Keratinocyte (primary cell): ENCODE results near the gene PCDHA7. TPM values are rescaled to one million over a fixed set of nuclear protein-coding genes. Genes with fewer than 3 reads are reported as not detected.

Source experiments
- DNase-seq: peaks from one replicate; pipeline ENCODE4 v3.0.0-alpha.2; 2011; ENCODE audit warnings: low read depth, missing footprints, low spot score
- FAIRE-seq: peaks from 2 replicates; lab custom pipeline; 2011; peaks lifted over from hg19 to GRCh38; lab: Jason Lieb, UNC
- H2AFZ ChIP-seq: 2 replicates; pipeline ENCODE4 v1.6.0; 2012; ENCODE audit warnings: low read length, control low read depth, inconsistent platforms; ENCODE audit not compliant: control insufficient read depth
- H3K27ac ChIP-seq: 2 replicates; pipeline ENCODE4 v1.5.1; 2011; ENCODE audit warnings: low read length; ENCODE audit not compliant: control insufficient read depth, insufficient read depth
- H3K27me3 ChIP-seq: 3 replicates; pipeline ENCODE4 v1.6.0; 2011; ENCODE audit warnings: low read length; ENCODE audit not compliant: control insufficient read depth, insufficient read depth; ENCODE audit errors: extremely low read depth
- H3K36me3 ChIP-seq, 2 experiments: 2 replicates in 1 of 2; 3 replicates in 1 of 2; pipeline ENCODE4 v1.5.1; 2011; ENCODE audit warnings: low read length in 2 of 2, mild to moderate bottlenecking in 1 of 2; ENCODE audit not compliant: control insufficient read depth in 2 of 2, insufficient read depth in 2 of 2; ENCODE audit errors: extremely low read depth in 1 of 2
- H3K4me1 ChIP-seq: 3 replicates; pipeline ENCODE4 v1.5.1; 2011; ENCODE audit warnings: low read length; ENCODE audit not compliant: control insufficient read depth, insufficient read depth; ENCODE audit errors: extremely low read depth
- H3K4me2 ChIP-seq: 3 replicates; pipeline ENCODE4 v1.6.0; 2011; ENCODE audit warnings: low read depth, low read length; ENCODE audit not compliant: control insufficient read depth, insufficient read depth; ENCODE audit errors: extremely low read depth
- H3K4me3 ChIP-seq, 3 experiments: fragments of 200-600 bp in 1 of 3; sonication (generic) in 1 of 3; 2 replicates in 2 of 3; 3 replicates in 1 of 3; pipeline ENCODE4 v1.5.1; 2011 to 2016; ENCODE audit warnings: low read length in 3 of 3, mild to moderate bottlenecking in 3 of 3, control low read depth in 2 of 3, inconsistent platforms in 1 of 3, low read depth in 1 of 3, mixed read lengths in 1 of 3, mixed run types in 1 of 3, moderate library complexity in 1 of 3; ENCODE audit not compliant: control insufficient read depth in 2 of 3, insufficient read depth in 2 of 3; ENCODE audit errors: extremely low read depth in 1 of 3
- H3K79me2 ChIP-seq: 2 replicates; pipeline ENCODE4 v1.6.0; 2012; ENCODE audit warnings: low read length; ENCODE audit not compliant: control insufficient read depth, insufficient read depth
- H3K9ac ChIP-seq: 3 replicates; pipeline ENCODE4 v1.6.0; 2011; ENCODE audit warnings: low read length; ENCODE audit not compliant: control insufficient read depth, insufficient read depth; ENCODE audit errors: extremely low read depth
- H3K9me1 ChIP-seq: 3 replicates; pipeline ENCODE4 v1.6.0; 2011; ENCODE audit warnings: low read length; ENCODE audit not compliant: control insufficient read depth, insufficient read depth; ENCODE audit errors: extremely low read depth
- H3K9me3 ChIP-seq: 2 replicates; pipeline ENCODE4 v1.5.1; 2012; ENCODE audit warnings: low read depth, low read length; ENCODE audit not compliant: control insufficient read depth
- H4K20me1 ChIP-seq: 3 replicates; pipeline ENCODE4 v1.6.0; 2011; ENCODE audit warnings: low read length; ENCODE audit not compliant: control insufficient read depth, insufficient read depth; ENCODE audit errors: extremely low read depth
- EZH2 ChIP-seq: IDR thresholded peaks from one replicate; pipeline ENCODE4 v1.6.1; 2012; ENCODE audit warnings: inconsistent platforms, mild to moderate bottlenecking, low read length, moderate library complexity
- dilution Hi-C: fragments of 300-500 bp; cut with MboI; formaldehyde crosslinking; loops from one replicate; pipeline ENCODE4 v1.7.0; 2020; ENCODE audit warnings: low sequenced_read_pairs; ENCODE audit not compliant: extremely low pct_ligation_motif_present
- polyA plus RNA-seq, 5 experiments: library from polyadenylated mRNA; depleted of rRNA in 3 of 5; stranded (reverse) in 3 of 5; stranded (forward) in 1 of 5; unstranded in 1 of 5; fragments of >200 nt; gene quantifications; 1 replicate in 1 of 5; 2 replicates in 3 of 5; 3 replicates in 1 of 5; pipeline versions ENCODE4 v1.2.1 to v1.2.3, GENCODE V29; 2011 to 2012; ENCODE audit warnings: missing spikeins in 2 of 5, low read depth in 1 of 5, low replicate concordance in 1 of 5
- TF ChIP-seq, protein P1 (sequence below), 3 experiments: IDR thresholded peaks in 1 of 3; conservative IDR thresholded peaks in 1 of 3; optimal IDR thresholded peaks in 1 of 3; 2 replicates in 2 of 3; 3 replicates in 1 of 3; pipeline versions ENCODE3 to v1.5.1; 2011; ENCODE audit warnings: low read length in 3 of 3, mild to moderate bottlenecking in 3 of 3, moderate library complexity in 2 of 3, control low read depth in 1 of 3, inconsistent platforms in 1 of 3; ENCODE audit not compliant: insufficient read depth in 2 of 3; ENCODE audit errors: extremely low read depth in 1 of 3

PCDHA7 gene
- polyA plus RNA-seq, 1 donor (not counting 4 experiments of a cell fraction or from before 2014, with no cell fraction given), result 0.04 TPM

DNA sequence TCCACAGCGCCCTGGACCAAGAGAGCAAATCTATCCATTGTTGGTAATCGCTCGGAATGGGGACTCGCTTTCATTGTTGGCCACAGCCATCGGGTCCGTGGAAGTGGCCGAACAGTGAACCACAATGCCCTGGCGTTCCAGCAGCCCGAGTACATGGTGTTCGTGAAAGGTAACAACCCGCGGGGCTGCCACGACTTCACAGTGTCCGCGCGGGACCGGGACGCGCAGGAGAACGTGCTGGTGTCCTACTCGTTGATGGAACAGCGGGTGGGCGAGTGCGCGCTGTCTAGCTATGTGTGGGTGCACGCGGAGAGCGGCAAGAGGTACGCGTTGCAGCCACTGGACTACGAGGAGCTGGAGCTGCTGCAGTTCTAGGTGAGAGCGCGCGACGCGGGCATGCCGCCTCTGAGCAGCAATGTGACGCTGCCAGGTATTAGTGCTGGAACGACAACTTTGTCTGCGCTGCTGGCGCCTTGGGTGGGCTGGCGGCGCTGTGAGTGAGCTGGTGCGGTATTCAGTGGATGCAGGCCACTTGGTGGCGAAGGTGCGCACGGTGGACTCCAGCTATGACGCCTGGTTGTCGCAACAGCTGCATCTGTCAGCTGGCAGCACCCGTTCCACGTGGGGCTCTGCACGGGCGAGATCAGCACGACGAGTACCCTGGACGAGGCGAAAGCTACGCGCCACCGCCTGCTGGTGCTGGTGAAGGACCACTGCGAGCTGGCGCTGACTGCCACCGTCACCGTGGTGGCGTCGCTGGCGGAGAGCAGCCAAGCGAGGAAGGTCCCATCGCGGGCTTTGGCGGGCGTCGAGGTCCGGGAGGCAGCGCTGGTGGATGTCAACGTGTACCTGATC lies 28.6 kb downstream of the PCDHA7 start:
- no peaks in the 10 kb centered on the region for H4K20me1 ChIP-seq
- dilution Hi-C loops, result no loop called here
- TF ChIP-seq, protein P1, sequence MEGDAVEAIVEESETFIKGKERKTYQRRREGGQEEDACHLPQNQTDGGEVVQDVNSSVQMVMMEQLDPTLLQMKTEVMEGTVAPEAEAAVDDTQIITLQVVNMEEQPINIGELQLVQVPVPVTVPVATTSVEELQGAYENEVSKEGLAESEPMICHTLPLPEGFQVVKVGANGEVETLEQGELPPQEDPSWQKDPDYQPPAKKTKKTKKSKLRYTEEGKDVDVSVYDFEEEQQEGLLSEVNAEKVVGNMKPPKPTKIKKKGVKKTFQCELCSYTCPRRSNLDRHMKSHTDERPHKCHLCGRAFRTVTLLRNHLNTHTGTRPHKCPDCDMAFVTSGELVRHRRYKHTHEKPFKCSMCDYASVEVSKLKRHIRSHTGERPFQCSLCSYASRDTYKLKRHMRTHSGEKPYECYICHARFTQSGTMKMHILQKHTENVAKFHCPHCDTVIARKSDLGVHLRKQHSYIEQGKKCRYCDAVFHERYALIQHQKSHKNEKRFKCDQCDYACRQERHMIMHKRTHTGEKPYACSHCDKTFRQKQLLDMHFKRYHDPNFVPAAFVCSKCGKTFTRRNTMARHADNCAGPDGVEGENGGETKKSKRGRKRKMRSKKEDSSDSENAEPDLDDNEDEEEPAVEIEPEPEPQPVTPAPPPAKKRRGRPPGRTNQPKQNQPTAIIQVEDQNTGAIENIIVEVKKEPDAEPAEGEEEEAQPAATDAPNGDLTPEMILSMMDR (optimal IDR thresholded peaks at IDR 0.05 in 1 of 3, IDR thresholded peaks at IDR 0.05 in 1 of 3, conservative IDR thresholded peaks at IDR 0.05 in 1 of 3; ENCODE audit: extremely low read depth in 1 of 3, insufficient read depth in 2 of 3, low read length in 3 of 3), result no peak
- no peak for TF ChIP-seq EZH2
- H3K79me2 ChIP-seq, result no peaks in the 10 kb centered on the region
- H3K4me1 ChIP-seq, result no peaks in the 10 kb centered on the region
- DNase-seq, result no peak
- H3K9me3 ChIP-seq, result peaks cover 12% of the 10 kb centered on the region
- H3K27me3 ChIP-seq, result no peaks in the 10 kb centered on the region
- no peak overlapping the region for H3K4me3 ChIP-seq
- no peaks in the 10 kb centered on the region for H3K9me1 ChIP-seq
- H2AFZ ChIP-seq, result no peak overlapping the region
- no peak overlapping the region for H3K9ac ChIP-seq
- no peaks in the 10 kb centered on the region for H3K36me3 ChIP-seq
- no peak for FAIRE-seq
- H3K4me2 ChIP-seq, result no peak overlapping the region
- no peak overlapping the region for H3K27ac ChIP-seq

GRCh38 chr5:140868721-140869554 lies 34.9 kb downstream of the PCDHA7 start, which contains the start of gene PCDHA11:
Gene PCDHA11, plus strand, starts transcription at chr5:140868957. Its CDS starts 147 bp downstream, at chr5:140869104.
- no peak for FAIRE-seq
- H3K27me3 ChIP-seq, result no peaks in the 10 kb centered on the region
- no peak within 1 kb of the TSS for H2AFZ ChIP-seq
- H3K4me3 ChIP-seq, result no peak within 1 kb of the TSS
- TF ChIP-seq, protein P1 (optimal IDR thresholded peaks at IDR 0.05 in 1 of 3, IDR thresholded peaks at IDR 0.05 in 1 of 3, conservative IDR thresholded peaks at IDR 0.05 in 1 of 3; ENCODE audit: extremely low read depth in 1 of 3, insufficient read depth in 2 of 3, low read length in 3 of 3), result peak in 2 of 3 experiments; percentile 5 to 37
- TF ChIP-seq EZH2, result no peak
- H3K4me2 ChIP-seq, result no peak within 1 kb of the TSS
- no peak within 1 kb of the TSS for H3K27ac ChIP-seq
- H4K20me1 ChIP-seq, result no peaks in the 10 kb centered on the region
- DNase-seq, result no peak
- no peaks in the 10 kb centered on the region for H3K9me1 ChIP-seq
- no peaks in the 10 kb centered on the region for H3K4me1 ChIP-seq
- dilution Hi-C loops, result no loop called here
- no peaks in the 10 kb centered on the region for H3K36me3 ChIP-seq
- peaks cover 13% of the 10 kb centered on the region for H3K9me3 ChIP-seq
- no peaks in the 10 kb centered on the region for H3K79me2 ChIP-seq
- no peak within 1 kb of the TSS for H3K9ac ChIP-seq
